EL (cell line): ENCODE data around the gene DPYD.

Experiments
- DNase-seq: peaks from one replicate; pipeline ENCODE4 v3.0.0-alpha.2; 2016

Gene DPYD

DNA sequence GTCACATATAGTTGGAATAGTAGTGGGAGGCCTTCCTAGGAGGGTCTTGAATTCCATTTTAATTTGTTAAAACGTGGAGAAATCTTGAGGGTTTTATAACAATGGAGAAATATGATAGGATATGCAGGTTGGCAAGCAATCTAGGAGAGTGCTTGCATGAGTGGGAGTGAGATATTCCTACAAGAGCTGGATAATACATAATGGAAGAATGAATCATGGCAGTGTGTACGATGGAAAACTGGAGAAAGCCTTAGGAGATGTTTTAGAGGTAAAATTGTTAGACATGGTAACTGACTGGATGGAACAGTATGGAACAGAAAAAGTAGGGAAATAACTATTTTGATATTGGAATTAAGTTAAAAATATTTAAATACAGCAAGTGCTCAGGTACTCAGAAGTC lies 846.9 kb downstream of the DPYD start:
- DNase-seq: no peak

- no peak for DNase-seq
These were observed 847.7 kb downstream of the DPYD start for GRCh38 chr1:97073169-97073568.

DNA sequence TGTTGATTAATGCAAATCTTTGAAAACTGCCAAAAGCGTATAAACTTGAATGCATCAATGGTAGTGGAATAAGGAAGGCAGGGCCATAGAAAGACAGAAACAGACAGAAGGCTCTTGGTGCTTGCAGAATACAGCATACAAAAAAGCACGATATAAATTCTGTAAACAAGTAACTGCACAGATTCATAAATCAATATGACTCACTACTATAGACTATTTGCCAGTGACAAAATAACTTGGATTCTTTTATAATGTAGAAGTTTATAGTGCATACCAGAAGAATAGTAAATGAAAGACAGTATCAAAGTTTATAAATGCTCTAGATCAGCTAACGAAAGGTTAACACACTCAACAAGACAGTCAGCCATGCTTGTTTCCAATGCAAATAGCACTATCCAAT lies 849.7 kb downstream of the DPYD start:
- DNase-seq: peak; percentile 42

- DNase-seq: peak; percentile 41
These were observed 850.5 kb downstream of the DPYD start for GRCh38 chr1:97070376-97070775.

DNA sequence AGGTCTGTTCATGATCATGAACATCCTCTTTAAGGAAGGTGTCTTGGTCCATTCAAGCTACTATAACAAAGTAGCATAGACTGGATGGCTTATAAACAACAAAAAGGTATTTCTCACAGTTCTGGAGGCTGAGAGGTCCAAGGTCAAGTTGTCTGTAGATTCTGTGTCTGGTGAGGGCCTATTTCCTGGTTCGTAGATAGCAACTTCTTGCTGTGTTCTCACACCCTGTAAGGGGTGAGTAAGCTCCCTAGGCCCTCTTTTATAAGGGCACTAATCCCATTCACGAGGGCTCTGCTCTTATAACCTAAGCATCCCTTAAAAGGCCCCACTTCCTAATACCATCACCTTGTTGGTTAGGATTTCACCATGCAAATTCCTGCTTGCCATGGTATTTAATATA lies 851.5 kb downstream of the DPYD start:
- no peak for DNase-seq

DNA sequence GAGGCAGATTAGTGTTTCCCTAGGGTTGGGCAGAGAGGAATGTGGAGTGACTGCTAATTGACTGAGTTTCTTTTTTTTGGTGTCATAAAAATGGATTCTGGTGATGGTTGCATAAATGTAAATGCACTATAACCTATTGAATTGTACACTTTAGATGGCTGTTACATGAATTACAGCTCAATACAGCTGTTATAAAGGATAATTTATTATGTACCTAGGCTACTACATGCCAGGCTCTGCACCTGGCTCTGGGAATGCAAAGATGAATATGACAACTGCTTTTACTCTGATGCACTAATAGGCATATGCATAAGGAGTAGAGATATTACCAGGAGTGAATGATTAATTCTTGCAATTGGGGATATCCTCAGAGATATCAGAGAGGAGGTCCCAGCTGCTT lies 854.0 kb downstream of the DPYD start:
- DNase-seq: no peak

DNA sequence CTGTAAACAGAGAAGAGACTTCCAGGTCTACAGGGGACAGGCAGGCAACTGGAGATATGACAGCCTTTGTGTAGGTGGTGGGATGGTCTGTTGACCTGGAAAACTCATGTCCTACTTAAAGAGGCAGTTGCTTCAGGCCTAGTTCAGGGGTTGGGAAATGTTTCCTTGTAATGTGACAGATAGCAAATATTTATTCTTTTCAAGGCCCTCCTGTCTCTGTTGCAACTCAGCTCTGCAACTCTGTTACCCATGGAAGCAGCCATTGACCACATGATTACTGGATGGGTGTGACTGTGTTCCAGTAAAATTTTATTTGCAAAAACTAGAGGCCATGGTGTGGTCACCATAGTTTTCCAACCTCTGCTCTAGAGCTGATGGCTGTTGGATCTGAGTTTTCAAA lies 857.3 kb downstream of the DPYD start:
- no peak for DNase-seq

DNA sequence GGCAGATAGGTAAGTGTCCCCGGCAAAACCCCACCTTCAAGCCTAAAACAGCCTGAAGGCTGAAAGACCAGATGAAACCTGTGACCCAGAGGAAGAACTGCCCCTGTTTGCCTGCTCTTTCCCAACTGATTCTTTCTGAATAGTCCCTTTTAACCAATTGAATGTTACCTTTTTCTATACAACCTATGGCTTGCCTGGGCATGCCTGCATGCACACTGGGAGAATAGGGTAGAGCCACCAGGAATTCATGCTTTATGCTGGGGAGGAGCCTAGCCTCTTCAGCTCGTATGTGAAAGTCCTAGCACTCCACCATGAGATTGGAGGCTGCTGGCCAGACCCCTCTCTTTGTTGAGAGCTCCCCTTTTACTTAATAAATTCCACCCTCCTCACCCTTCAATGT lies 859.2 kb downstream of the DPYD start:
- no peak for DNase-seq

- no peak for DNase-seq
These were observed 864.4 kb downstream of the DPYD start for GRCh38 chr1:97056386-97056785.

DNA sequence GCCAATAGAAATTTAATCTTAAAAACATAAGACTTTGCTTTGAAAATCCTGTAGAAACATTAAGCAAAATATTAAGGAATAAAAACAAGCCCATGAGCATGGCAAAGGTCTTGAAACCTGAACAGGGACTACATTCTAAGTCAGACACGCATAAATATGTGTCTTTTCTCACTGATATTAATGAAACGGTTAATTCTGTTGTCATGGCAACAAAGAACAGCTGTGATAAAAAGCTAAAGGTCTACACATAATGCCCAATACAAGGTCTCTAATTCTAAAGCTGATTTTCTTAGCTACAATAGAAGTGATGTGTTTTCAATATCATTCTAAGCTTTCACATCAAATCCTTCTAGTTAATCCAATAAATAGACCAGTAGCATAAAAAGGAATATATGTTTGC lies 867.6 kb downstream of the DPYD start:
- no peak for DNase-seq

GRCh38 chr1:97051823-97052222 lies 869.0 kb downstream of the DPYD start:
- no peak for DNase-seq

DNA sequence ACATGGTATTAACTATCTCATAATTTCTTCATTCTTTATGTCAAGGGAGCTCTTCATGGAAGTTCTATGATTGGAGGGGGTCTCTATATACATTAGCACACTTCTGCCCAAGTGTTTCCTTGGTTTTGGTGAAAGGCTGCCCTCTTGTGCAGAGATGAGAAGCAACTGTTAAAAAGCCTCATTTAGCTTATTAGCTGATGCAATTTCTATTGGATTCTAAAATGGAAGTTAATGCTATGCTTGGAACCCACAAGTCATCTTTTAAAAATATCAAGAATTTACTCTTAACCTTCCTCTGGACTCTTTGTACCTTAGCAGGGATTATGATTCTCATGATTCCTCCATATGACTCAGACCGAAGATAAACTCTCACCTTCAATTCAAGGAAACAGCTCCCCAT lies 870.3 kb downstream of the DPYD start:
- peak; percentile 53 for DNase-seq

DNA sequence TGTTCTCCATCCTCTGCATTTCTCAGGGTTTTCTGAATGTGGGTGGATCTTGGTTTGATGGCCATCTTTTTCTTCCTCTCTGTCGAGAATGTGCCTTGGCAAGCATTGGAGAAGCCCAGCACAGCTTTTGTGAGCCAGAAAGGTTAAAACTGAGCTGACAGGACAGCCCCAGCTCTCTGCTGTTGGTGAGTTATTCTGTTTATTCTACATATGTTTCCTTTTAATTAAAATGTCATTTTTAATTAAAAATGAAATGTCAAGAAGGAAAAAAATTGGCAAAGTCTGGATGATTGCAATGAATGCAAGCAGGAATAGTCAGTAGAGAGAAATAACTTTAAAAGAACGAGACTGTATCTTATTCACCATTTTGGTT lies 873.4 kb downstream of the DPYD start:
- DNase-seq: no peak

DNA sequence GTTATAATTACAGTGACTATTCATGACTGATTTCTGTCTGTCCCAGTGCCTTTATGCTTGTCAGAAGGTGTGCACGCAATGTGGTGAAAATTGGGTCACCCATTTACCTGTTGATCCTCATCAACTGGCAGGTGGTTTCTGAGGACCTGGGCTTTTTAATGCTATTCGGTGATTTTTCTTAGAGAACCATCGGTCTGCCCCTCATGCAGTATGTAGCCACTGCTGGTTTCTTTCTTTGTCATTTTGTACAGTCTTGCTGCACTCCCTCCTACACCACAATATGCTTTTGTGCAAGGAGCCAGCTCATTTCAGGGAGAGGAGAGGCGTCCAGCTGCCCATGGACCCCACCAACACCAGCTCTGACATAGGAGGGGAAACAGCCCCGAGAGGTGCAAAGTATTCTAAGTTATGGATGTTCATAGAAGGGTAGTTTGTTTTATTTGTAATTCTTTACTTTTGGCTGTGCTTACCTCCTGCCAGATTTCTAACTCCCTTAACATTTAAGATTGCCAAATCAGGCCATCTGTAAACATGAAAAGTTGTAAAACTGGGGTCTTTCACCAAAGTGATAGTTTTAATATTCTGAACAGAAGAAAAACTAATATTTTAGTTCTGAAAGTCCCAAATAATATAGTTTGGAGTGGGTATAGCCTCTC lies 873.9 kb downstream of the DPYD start:
- DNase-seq: no peak

GRCh38 chr1:97044159-97044760 lies 876.6 kb downstream of the DPYD start:
- no peak for DNase-seq

DNA sequence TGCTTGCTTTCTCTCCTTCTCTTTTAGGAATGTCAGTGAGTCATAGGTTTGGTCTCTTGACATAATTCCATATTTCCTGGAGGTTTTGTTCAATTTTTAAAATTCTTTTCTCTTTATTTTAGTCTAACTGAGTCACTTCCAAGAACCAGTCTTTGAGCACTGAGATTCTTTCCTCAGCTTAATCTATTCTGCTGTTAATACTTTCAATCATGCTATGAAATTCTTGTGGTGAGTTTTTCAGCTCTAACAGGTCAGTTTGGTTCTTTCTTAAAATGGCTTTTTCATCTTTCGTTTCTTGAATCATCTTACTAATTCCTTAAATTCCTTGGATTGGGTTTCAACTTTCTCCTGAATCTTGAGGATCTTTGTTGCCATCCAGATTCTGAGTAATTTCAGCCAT lies 878.3 kb downstream of the DPYD start:
- DNase-seq: peak; percentile 64

DNA sequence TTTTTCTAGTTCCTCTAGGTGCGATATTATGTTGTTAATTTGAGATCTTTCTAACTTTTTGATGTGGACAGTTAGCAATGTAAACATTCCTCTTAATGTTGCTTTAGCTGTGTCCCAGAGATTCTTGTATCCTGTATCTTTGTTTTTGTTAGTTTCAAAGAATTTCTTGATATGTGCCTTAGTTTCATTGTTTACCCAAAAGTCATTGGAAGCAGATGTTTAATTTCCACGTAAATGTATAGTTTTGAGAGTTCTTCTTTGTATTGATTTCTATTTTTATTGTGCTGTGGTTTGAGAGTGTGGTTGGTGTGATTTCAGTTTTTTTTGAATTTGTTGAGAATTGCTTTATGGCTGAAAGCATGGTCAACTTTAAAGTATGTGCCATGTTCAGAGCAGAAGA lies 879.8 kb downstream of the DPYD start:
- DNase-seq: no peak

GRCh38 chr1:97038410-97038809 lies 882.4 kb downstream of the DPYD start:
- peak; percentile 53 for DNase-seq

- DNase-seq: no peak
These were observed 886.2 kb downstream of the DPYD start for GRCh38 chr1:97034651-97035050.

- DNase-seq: no peak
These were observed 886.9 kb downstream of the DPYD start for GRCh38 chr1:97033949-97034348.
